Measurements from ENCODE around the gene MACROD1.

GRCh38 chr11:63978551-63979239, 187.2 kb downstream of the MACROD1 start:
- no peak for TF ChIP-seq CTCF (IDR thresholded peaks at IDR 0.05)
- no peak for TF ChIP-seq EZH2 (IDR thresholded peaks at IDR 0.05; ENCODE audit: borderline replicate concordance, insufficient read depth, low read depth, low read length, poor library complexity, severe bottlenecking)

All from B cell (primary cell).